NCI-H2196 (cell line): ENCODE measurements around the gene C1orf159.
"Not testable (repeated sequence)": the region's sequence is repeated elsewhere in the genome, so short reads cannot be mapped to it uniquely, and the experiment has no call there.

Source experiments
- DNase-seq: peaks from one replicate; lab custom pipeline; 2025; ENCODE audit not compliant: unreplicated experiment; lab: John Stamatoyannopoulos, UW

Gene C1orf159

GRCh38 chr1:1069711-1070676 lies 45.9 kb downstream of the C1orf159 start:
- DNase-seq = no peak

DNA sequence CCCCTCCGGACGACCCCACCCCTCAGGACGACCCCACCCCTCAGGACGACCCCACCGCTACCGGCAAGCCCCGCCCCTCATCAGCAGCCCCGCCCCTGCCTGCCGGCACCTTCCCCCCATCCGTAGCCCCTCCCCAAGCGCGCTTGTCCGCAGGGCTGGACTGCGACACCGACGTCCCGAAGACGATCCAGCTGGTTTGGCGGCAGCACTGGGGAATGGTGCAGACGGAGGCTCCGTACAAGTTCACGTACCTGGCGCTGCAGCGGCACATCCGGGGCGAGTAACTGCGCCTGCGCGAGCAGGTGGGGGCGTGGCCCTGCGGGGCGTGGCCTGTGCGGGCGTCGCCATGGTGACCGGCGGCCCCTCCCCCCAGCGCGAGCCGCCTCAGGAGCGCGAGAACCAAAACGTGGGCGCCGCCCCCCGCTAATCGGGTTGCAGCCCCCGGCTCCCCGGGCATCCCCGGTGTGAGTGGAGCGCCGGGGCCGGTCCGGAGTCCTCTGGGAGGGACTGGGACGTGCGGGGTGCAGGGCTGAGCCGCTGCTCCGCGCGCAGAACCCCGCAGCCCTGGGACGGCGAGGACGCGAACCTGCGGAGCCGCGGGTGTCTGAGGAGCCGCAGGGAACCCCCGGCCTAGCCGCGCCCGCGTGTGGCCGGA lies 46.7 kb downstream of the C1orf159 start:
- DNase-seq = peak; percentile 90

DNA sequence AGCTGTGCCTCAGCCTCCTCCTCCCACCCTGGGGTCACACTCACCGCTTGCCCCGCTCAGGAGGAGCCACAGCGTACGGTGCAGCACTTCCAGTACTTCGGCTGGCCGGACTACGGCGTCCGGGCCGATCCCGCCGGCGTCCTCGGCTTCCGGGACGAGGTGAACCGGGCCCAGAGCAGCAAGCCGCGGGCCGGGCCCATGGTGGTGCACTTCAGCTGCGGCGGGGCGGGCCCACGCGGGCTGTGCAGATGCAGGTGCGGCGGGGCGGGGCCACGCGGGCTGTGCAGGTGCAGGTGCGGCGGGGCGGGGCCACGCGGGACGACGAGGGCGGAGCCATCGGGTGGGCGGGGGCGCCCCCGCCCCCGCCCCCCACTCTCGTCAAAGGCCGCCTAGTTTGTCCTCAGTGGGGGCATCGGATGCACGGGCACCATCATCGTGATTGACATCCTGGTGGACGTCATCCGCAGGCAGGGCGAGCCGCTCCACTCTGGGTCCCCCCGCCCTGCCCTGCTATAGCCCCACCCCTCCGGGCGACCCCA lies 47.3 kb downstream of the C1orf159 start:
- DNase-seq = peak; percentile 70

DNA sequence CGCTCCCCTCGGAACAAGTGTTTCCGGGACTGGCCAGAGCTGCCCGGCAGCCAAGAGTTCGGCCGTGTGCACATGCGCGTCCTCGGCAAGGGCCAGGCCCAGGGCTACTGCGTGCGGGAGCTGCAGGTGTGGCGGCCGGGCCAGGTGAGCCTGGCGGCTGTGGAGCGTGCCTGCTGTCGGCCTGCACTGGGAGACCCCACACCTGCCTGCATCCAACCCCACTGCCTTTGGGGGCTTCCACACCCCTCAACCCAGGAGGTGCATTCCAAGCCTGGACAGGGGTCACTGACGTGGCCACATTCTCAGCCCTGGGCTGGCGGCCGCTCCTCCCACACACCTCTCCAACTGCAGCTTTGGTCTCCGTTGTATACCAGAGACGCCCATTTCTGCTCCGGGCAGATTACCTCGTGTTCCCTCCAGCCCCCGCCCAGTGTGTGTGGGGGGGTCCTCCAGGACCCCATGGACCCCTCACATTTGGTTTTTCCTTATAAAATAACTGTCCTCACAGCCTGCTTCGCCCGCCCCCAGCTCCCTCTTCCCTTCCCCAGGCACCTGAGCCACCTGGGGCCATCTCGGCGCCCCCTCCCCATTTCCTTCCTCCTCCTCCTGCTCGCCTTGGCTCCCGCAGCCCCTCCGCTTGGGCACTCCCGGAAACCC lies 47.9 kb downstream of the C1orf159 start:
- DNase-seq = no peak

DNA sequence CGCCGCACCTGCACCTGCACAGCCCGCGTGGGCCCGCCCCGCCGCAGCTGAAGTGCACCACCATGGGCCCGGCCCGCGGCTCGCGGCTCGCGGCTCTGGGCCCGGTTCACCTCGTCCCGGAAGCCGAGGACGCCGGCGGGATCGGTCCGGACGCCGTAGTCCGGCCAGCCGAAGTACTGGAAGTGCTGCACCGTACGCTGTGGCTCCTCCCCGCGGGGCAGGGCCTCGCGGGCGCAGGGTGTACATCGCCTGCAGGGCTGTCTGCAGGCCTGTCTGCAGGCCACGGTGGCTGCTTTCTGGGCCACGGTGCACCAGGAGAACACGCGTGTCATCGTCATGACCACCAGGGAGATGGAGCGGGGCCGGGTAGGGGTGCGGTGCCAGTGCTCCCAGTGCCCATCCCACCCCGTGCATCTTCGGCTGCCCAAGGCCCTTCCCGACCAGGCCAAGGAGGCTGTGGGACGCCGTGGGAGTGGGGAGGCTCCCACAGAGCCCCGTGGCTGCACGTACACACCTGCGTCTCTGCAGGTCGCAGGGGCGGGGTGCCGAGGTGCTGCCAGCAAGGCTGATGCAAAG lies 48.5 kb downstream of the C1orf159 start:
- no peak for DNase-seq

DNA sequence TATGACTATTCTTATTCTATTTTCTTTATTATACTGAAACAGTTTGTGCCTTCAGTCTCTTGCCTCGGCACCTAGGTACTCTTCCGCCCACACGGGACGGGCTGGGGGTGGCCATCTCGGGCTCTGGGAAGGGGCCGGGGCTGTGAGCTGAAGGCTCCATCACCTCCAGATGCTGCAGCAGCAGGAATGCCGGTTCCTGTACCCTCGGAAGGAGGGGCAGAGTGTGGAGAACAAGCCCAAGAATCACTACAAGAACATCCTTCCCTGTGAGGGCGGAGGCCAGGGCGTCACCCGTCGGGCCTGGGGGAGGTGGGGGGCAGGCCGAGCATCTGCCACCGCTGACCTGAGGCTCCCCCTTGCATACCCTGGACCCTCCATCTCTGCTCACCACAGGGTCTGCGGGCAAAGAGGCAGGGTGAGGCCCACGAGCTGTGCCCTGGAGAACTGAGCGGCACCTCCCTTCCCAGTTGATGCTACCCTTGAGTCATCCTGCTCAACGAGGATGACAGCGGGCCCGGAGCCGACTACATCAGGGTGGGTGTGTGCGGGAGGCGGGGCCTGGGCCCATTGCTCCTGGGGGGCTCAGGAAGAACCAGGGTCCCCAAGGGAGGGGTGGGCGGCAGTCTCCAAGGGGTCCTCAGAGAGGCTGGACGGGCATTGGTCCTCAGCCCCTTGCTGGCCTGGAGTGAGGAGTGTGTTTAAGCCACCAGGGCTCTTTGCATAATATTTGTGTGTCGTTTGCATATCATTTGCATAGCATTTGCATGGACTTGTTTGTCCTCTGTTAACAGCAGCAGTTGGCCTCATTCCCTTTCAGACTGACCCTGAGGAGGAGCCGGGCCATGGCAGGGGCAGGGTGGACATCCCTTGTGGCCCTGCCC lies 49.2 kb downstream of the C1orf159 start:
- no peak for DNase-seq

GRCh38 chr1:1065940-1066304 lies 50.0 kb downstream of the C1orf159 start:
- not testable (repeated sequence) for DNase-seq

DNA sequence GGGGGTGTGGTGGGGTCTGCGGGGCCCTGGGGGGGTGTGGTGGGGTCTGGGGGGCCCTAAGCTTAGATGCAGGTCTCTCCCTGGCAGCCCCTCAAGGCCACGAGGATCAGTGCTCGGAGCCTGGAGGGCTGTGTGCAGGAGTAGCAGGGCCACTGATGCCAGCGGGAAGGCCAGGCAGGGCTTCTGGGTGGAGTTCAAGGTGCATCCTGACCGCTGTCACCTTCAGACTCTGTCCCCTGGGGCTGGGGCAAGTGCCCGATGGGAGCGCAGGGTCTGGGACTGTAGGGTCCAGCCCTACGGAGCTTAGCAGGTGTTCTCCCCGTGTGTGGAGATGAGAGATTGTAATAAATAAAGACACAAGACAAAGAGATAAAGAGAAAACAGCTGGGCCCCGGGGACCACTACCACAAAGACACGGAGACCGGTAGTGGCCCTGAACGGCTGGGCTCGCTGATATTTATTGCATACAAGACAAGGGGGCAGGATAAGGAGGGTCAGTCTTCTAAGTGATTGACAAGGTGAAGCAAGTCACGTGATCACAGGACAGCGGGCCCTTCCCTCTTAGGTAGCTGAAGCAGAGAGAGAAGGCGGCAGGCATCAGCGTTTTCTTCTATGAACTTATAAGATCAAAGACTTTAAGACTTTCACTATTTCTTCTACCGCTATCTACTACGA lies 50.5 kb downstream of the C1orf159 start:
- DNase-seq = no peak

- DNase-seq = peak; percentile 59
Measured at GRCh38 chr1:1063945-1064831, 51.7 kb downstream of the C1orf159 start.

DNA sequence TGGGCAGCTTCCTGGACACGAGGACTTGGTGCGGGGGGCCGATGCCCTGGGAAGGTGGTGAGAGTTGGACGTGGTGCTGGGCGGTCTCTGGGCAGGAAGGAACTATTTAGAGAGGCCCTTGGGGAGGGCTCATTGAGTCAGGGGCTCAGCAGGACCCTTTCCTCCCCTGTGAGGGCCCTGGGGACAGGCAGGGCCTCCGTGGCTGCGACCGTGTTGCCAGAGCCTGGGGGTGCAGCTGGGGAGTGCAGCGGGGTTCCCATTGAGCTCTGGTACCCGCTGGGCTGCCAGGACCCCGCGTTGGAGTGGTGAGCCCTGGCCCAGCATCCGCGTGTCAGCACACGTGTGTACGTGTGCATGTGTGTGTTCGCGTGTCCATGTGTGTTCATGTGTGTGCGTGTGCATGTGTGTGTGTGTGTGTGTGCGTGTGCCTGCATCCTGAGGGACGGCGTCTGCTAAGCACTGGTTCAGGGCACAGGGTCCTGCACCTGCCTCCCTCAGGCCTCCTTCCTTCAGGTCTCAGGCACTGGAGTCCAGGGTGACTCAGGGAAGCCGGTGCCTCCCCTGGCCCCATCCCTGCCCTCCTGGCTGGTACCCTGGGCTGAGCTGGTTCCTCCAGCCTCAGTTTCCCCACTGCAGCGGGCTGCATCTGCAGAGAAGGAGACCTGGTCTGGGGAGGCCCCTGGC lies 52.5 kb downstream of the C1orf159 start:
- DNase-seq = no peak

- no peak for DNase-seq
Measured at GRCh38 chr1:1062348-1063163, 53.3 kb downstream of the C1orf159 start.

- no peak for DNase-seq
Measured at GRCh38 chr1:1061682-1062345, 54.1 kb downstream of the C1orf159 start.

GRCh38 chr1:1060281-1061000 lies 55.4 kb downstream of the C1orf159 start:
- DNase-seq = no peak

DNA sequence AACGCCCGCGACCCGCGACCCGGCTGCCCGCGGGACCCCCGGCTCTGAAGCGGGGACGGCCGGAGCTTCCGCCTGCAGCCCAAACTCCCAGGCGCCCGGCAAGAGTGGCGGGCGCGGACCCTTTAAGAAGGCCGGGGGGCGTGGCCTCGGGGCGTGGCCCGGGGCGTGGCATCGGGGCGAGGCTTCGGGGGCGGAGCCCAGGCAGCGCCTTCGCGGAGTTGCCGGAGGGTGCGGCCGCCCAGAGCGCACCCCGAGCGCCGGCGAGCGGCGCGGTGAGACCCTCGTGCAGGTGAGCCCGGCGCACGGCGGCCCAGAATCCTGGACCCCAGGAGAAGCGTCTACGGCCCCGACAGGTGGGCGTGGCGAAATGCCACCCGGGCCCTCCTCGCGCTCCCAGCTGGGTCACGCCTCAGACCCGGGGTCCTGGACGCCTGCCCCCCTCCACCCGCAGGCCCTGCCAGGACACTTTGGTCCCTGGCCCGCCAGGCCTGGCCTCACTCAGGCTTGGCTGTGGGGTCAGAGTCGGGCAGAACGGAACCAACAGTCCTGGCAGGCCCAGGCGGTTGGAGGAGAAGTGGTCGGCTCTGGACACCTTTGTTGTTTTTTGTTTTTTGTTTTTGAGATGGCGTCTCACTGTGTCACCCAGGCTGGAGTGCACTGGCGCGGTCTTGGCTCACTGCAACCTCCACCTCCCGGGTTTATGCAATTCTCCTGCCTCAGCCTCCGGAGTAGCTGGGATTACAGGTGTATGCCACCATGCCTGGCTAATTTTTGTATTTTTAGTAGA lies 56.2 kb downstream of the C1orf159 start:
- DNase-seq = peak; percentile 90

DNA sequence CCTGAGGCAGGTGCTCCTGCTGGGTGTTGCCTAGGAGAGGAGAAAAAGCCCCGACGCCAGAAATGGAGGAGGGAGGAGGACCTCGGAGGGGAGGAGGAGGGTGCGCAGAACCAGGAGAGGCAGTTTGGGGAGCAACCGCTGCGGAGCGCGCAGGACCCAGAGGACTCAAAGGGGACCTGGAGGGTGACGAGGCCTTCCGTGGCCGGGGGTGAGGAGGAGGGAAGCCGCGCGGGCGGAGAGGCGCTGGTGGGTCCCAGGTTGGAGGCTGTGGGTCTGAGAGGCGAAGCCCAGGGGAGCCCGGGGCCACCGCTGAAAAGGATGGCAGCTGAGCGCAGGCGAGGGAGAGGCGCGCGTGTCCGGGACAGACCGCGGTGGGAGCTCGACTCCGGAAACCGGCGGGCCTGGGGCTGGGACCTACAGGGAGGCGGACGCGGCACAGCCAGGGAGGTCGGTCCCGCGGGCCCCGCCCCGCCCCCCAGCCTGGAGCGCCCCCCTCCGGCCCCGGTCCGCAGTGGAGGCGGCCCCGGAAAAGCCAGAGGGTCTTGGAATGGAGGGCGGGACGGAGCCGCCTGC lies 56.9 kb downstream of the C1orf159 start:
- DNase-seq = no peak
